Left lung (tissue), 10 donors: ENCODE data around the gene ITFG1. TPM values are rescaled to one million over a fixed set of nuclear protein-coding genes. Genes with fewer than 3 reads are reported as not detected.
"Not testable (repeated sequence)": the region's sequence is repeated elsewhere in the genome, so short reads cannot be mapped to it uniquely, and the experiment has no call there.

Experiments
- ATAC-seq: fragments of 200-7000 bp; cut with Tn5 transposase; one replicate; pipeline ENCODE4 v1.9.1; 2020; ENCODE audit warnings: moderate library complexity
- DNase-seq, 4 donors: peaks; one replicate each; pipeline ENCODE4 v3.0.0-alpha.2; 2013 to 2020
- H3K27ac ChIP-seq, 2 donors: fragments of 200-600 bp; sonication (generic) in 1 of 2; one replicate each; pipeline versions ENCODE4 v1.5.0 to v1.8.0; 2020 to 2021
- H3K27me3 ChIP-seq, 2 donors: fragments of 200-600 bp; sonication (generic) in 1 of 2; one replicate each; pipeline versions ENCODE4 v1.5.0 to v1.8.0; 2020 to 2021
- H3K36me3 ChIP-seq, 2 donors: fragments of 200-600 bp; sonication (generic) in 1 of 2; one replicate each; pipeline versions ENCODE4 v1.5.0 to v1.8.0; 2020 to 2021
- H3K4me1 ChIP-seq, 2 donors: fragments of 200-600 bp; one replicate each; pipeline ENCODE4 v1.8.0; 2021
- H3K4me3 ChIP-seq, 2 donors: fragments of 200-600 bp; sonication (generic) in 1 of 2; one replicate each; pipeline versions ENCODE4 v1.5.0 to v1.8.0; 2020 to 2021; ENCODE audit warnings: mild to moderate bottlenecking in 1 of 2
- H3K9me3 ChIP-seq, 2 donors: fragments of 200-600 bp; sonication (generic) in 1 of 2; one replicate each; pipeline versions ENCODE4 v1.5.0 to v1.8.0; 2020 to 2021
- intact Hi-C, 2 donors: fragments of 100-400 bp; cut with DNase I; formaldehyde crosslinking; loops; one replicate each; pipeline versions ENCODE4 v1.11.2 to v1.14.2; 2022
- polyA plus RNA-seq, 6 donors: library from polyadenylated mRNA; unstranded; fragments of 120-200 nt; gene quantifications; one replicate each; pipeline ENCODE4 v1.2.1, GENCODE V29; 2013; ENCODE audit not compliant: insufficient read length in 6 of 6
- total RNA-seq, 2 donors: library from RNA; stranded (reverse); fragmentation: NEBNext Ultra II Directional; extraction: Animal tissue kit (Norgen Biotek cat#: 25700); gene quantifications; one replicate each; pipeline ENCODE4 v1.2.1, GENCODE V29; 2021
- TF ChIP-seq, protein P1 (sequence below), 2 donors: fragments of 200-600 bp; sonication (generic) in 1 of 2; IDR thresholded peaks; one replicate each; pipeline versions ENCODE4 v1.5.0 to v1.8.0; 2021; ENCODE audit warnings: antibody characterized with exemption in 2 of 2
- donor health status: DM: no; HTN: yes; CAD: no.
- donor health status: DM: no; HTN: no; CAD: no.

Gene ITFG1
- total and polyA plus RNA-seq, 8 donors = 62.5 to 80.0 (median 69.2) TPM

DNA sequence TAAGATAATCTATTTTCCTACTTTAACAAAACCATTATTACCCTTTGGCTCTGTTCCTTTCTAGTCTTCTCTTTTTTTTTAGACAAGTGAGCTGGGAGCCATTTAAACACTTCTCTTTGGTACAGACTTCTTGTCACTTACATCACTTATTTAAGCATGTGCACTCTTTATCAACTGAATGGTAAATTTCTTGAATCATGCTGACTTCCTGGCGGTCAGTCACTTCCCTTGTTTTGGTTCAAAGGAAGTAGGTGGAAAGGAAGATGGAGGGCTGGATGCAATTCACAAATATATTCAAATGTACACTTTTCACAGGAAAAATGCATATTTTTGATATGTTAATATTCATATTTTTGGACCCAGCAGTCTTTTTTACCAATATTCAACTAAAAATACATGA lies 97.1 kb downstream of the ITFG1 start:
- Histone ChIP-seq H3K27ac (no peak overlapping the region), H3K36me3 (peaks cover 0 to 9% of the 10 kb centered on the region in 2 donors), H3K4me1 (no peaks in the 10 kb centered on the region), H3K4me3 (no peak overlapping the region), H3K9me3 (no peaks in the 10 kb centered on the region), H3K27me3 (no peaks in the 10 kb centered on the region)
- ATAC-seq = no peak
- TF ChIP-seq, protein P1, sequence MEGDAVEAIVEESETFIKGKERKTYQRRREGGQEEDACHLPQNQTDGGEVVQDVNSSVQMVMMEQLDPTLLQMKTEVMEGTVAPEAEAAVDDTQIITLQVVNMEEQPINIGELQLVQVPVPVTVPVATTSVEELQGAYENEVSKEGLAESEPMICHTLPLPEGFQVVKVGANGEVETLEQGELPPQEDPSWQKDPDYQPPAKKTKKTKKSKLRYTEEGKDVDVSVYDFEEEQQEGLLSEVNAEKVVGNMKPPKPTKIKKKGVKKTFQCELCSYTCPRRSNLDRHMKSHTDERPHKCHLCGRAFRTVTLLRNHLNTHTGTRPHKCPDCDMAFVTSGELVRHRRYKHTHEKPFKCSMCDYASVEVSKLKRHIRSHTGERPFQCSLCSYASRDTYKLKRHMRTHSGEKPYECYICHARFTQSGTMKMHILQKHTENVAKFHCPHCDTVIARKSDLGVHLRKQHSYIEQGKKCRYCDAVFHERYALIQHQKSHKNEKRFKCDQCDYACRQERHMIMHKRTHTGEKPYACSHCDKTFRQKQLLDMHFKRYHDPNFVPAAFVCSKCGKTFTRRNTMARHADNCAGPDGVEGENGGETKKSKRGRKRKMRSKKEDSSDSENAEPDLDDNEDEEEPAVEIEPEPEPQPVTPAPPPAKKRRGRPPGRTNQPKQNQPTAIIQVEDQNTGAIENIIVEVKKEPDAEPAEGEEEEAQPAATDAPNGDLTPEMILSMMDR (IDR thresholded peaks at IDR 0.05) = no peak
- DNase-seq = no peak
- intact Hi-C loops = no loop called here

GRCh38 chr16:47359478-47359877 lies 101.4 kb downstream of the ITFG1 start:
- Histone ChIP-seq H3K36me3 (peaks cover 0 to 10% of the 10 kb centered on the region in 2 donors), H3K4me3 (no peak overlapping the region), H3K27ac (no peak overlapping the region), H3K27me3 (no peaks in the 10 kb centered on the region), H3K9me3 (peaks cover 0 to 3% of the 10 kb centered on the region in 2 donors), H3K4me1 (no peaks in the 10 kb centered on the region)
- ATAC-seq (no peak), DNase-seq (peak in 1 of 4 donors; percentile 7)
- TF ChIP-seq, protein P1 (IDR thresholded peaks at IDR 0.05) = no peak
- intact Hi-C loops = no loop called here

DNA sequence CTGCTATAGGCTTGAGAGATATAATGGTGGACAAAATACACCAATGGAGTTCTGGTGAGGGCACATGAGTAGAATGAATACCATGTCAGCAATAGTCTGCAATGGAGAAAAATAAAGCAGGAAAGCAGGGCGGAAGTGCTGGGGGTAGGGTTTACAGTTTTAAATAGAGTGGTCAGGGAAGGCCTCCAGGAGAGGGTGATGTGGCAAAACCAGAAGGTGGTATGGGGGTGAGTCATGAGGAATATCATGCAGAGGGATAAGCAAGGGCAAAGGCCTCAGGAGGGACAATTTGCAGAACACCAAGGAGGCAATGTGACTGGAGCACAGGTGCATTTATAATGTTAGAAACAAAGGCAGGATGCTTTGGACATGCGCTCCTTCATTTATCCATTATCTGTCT lies 102.0 kb downstream of the ITFG1 start:
- intact Hi-C loops = no loop called here
- Histone ChIP-seq H3K9me3 (peaks cover 0 to 9% of the 10 kb centered on the region in 2 donors), H3K4me3 (no peak overlapping the region), H3K27me3 (no peaks in the 10 kb centered on the region), H3K4me1 (no peaks in the 10 kb centered on the region), H3K27ac (no peak overlapping the region), H3K36me3 (peaks cover 0 to 8% of the 10 kb centered on the region in 2 donors)
- TF ChIP-seq, protein P1 (IDR thresholded peaks at IDR 0.05) = no peak
- no peak for DNase-seq
- ATAC-seq = no peak

DNA sequence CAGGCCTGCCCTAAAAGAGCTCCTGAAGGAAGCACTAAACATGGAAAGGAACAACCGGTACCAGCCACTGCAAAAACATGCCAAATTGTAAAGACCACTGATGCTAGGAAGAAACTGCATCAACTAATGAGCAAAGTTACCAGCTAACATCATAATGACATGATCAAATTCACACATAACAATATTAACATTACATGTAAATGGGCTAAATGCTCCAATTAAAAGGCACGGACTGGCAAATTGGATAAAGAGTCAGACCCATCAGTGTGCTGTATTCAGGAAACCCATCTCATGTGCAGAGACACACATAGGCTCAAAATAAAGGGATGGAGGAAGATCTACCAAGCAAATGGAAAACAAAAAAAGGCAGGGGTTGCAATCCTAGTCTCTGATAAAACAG lies 111.8 kb downstream of the ITFG1 start:
- H3K36me3 ChIP-seq, DNase-seq, H3K4me3 ChIP-seq, H3K4me1 ChIP-seq, ATAC-seq, intact Hi-C loops, H3K27ac ChIP-seq, H3K27me3 ChIP-seq: not testable (repeated sequence)
- peaks cover 0 to 52% of the 10 kb centered on the region in 2 donors for H3K9me3 ChIP-seq

GRCh38 chr16:47347021-47347696 lies 113.7 kb downstream of the ITFG1 start:
- H3K27me3 ChIP-seq, H3K27ac ChIP-seq, H3K4me3 ChIP-seq, ATAC-seq, H3K36me3 ChIP-seq, intact Hi-C loops, H3K4me1 ChIP-seq, DNase-seq: not testable (repeated sequence)
- H3K9me3 ChIP-seq = peaks cover 0 to 38% of the 10 kb centered on the region in 2 donors

DNA sequence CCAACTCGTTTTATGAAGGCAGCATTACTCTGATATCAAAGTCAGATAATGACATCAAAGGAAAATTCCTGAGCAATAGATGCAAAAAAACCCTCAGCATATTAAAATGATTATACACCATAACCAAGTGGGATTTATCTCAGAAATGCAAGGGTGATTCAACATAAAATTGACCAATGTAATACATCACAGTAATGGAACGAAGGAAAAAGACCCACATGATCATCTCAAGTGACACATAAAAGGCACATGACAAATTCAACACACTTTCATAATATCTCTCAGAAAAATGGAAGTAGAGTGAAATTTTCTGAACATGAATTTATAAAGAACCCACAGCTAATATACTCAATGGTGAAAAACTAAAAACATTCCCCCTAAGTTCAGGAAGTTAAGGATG lies 118.8 kb downstream of the ITFG1 start:
- Histone ChIP-seq H3K9me3 (peaks cover 0 to 37% of the 10 kb centered on the region in 2 donors), H3K36me3 (peaks cover 0 to 12% of the 10 kb centered on the region in 2 donors), H3K4me3 (no peak overlapping the region), H3K4me1 (no peaks in the 10 kb centered on the region), H3K27ac (no peak overlapping the region), H3K27me3 (no peaks in the 10 kb centered on the region)
- TF ChIP-seq, protein P1 (IDR thresholded peaks at IDR 0.05) = no peak
- ATAC-seq (no peak), DNase-seq (no peak)
- intact Hi-C loops = no loop called here

- DNase-seq, H3K27ac ChIP-seq, H3K4me1 ChIP-seq, H3K36me3 ChIP-seq, ATAC-seq, H3K4me3 ChIP-seq, H3K27me3 ChIP-seq, intact Hi-C loops: not testable (repeated sequence)
- peaks cover 0 to 11% of the 10 kb centered on the region in 2 donors for H3K9me3 ChIP-seq
Measured at GRCh38 chr16:47330562-47330961, 130.3 kb downstream of the ITFG1 start.

- H3K4me3 ChIP-seq, H3K4me1 ChIP-seq, H3K36me3 ChIP-seq, ATAC-seq, intact Hi-C loops, H3K27ac ChIP-seq, H3K27me3 ChIP-seq, DNase-seq: not testable (repeated sequence)
- peaks cover 0 to 16% of the 10 kb centered on the region in 2 donors for H3K9me3 ChIP-seq
Measured at GRCh38 chr16:47324309-47324708, 136.6 kb downstream of the ITFG1 start.
